CD4-positive, CD25-positive, alpha-beta regulatory T cell (primary cell): Measurements from ENCODE around the gene LSR. TPM values are rescaled to one million over a fixed set of nuclear protein-coding genes. Genes with fewer than 3 reads are reported as not detected.

Experiments
- ATAC-seq, 2 donors: fragments of 150-1000 bp; cut with Tn5 transposase; one replicate each; pipeline ENCODE4 v1.10.0; 2021; ENCODE audit warnings: low read depth in 2 of 2, moderate number of reproducible peaks in 2 of 2, moderate library complexity in 1 of 2
- DNase-seq, 3 donors: peaks; one replicate each; pipeline versions ENCODE4 v3.0.0 to v3.0.0-alpha.2; 2012 to 2022; ENCODE audit warnings: mixed read lengths in 1 of 3
- H3K27ac ChIP-seq: one replicate; pipeline ENCODE4 v1.7.0; 2013; ENCODE audit warnings: mild to moderate bottlenecking, low read length; ENCODE audit not compliant: insufficient read depth, poor library complexity, severe bottlenecking
- H3K27me3 ChIP-seq: one replicate; pipeline ENCODE4 v1.7.0; 2013; ENCODE audit warnings: low read length; ENCODE audit not compliant: control insufficient read depth, insufficient read depth
- H3K36me3 ChIP-seq: one replicate; pipeline ENCODE4 v1.7.0; 2013; ENCODE audit warnings: mild to moderate bottlenecking, low read length, moderate library complexity; ENCODE audit not compliant: control insufficient read depth, insufficient read depth
- H3K4me1 ChIP-seq: 2 replicates; pipeline ENCODE4 v1.7.0; 2013; ENCODE audit warnings: mild to moderate bottlenecking, low read length; ENCODE audit not compliant: insufficient read depth, control insufficient read depth, poor library complexity, severe bottlenecking
- H3K4me3 ChIP-seq: one replicate; pipeline ENCODE4 v1.7.0; 2013; ENCODE audit warnings: low read depth, mild to moderate bottlenecking, low read length, moderate library complexity
- H3K9me3 ChIP-seq, 2 experiments: 1 replicate in 1 of 2; 2 replicates in 1 of 2; pipeline ENCODE4 v1.7.0; 2013; ENCODE audit warnings: low read length in 2 of 2, mild to moderate bottlenecking in 1 of 2, moderate library complexity in 1 of 2; ENCODE audit not compliant: control insufficient read depth in 2 of 2
- H3K27ac Mint-ChIP-seq, 3 donors: one replicate each; pipeline ENCODE4 v1.8.0; 2020 to 2022; ENCODE audit warnings: mild to moderate bottlenecking in 3 of 3, mixed read lengths in 3 of 3, moderate library complexity in 2 of 3
- H3K27me3 Mint-ChIP-seq: one replicate; pipeline ENCODE4 v1.8.0; 2022; ENCODE audit warnings: mild to moderate bottlenecking, mixed read lengths
- H3K36me3 Mint-ChIP-seq: one replicate; pipeline ENCODE4 v1.8.0; 2020; ENCODE audit warnings: mixed read lengths
- H3K4me1 Mint-ChIP-seq, 4 donors: one replicate each; pipeline ENCODE4 v1.8.0; 2020 to 2022; ENCODE audit warnings: mixed read lengths in 4 of 4, mild to moderate bottlenecking in 1 of 4
- H3K4me3 Mint-ChIP-seq, 4 donors: one replicate each; pipeline ENCODE4 v1.8.0; 2020 to 2022; ENCODE audit warnings: mild to moderate bottlenecking in 4 of 4, mixed read lengths in 4 of 4, moderate library complexity in 3 of 4
- H3K9me3 Mint-ChIP-seq, 7 donors: one replicate each; pipeline ENCODE4 v1.8.0; 2020 to 2022; ENCODE audit warnings: mixed read lengths in 7 of 7, mild to moderate bottlenecking in 3 of 7, moderate library complexity in 2 of 7
- polyA plus RNA-seq, 4 donors: library from polyadenylated mRNA; unstranded; fragments of 300-500 nt; fragmentation: Illumina TruSeq; gene quantifications; one replicate each; pipeline ENCODE4 v1.2.3, GENCODE V29; 2021
- total RNA-seq: library from RNA; stranded (reverse); gene quantifications from one replicate; pipeline ENCODE4 v1.2.3, GENCODE V29; 2022

LSR gene
- total and polyA plus RNA-seq, 5 donors from 2014 or later: 28.1 to 66.1 (median 49.9) TPM

- ATAC-seq (no peak), DNase-seq (no peak)
- Histone ChIP-seq H3K27ac (no peak overlapping the region), H3K4me3 (no peak overlapping the region), H3K36me3 (no peaks in the 10 kb centered on the region), H3K4me1 (peaks cover 3% of the 10 kb centered on the region), H3K27me3 (no peaks in the 10 kb centered on the region), H3K9me3 (no peaks in the 10 kb centered on the region)
- H3K9me3 Mint-ChIP-seq: no peaks in the 10 kb centered on the region
- H3K4me3 Mint-ChIP-seq: peak overlapping the region in 1 of 4 donors; percentile 13
- no peaks in the 10 kb centered on the region for H3K27me3 Mint-ChIP-seq
- H3K36me3 Mint-ChIP-seq: no peaks in the 10 kb centered on the region
- peak overlapping the region in 1 of 3 donors; percentile 52 for H3K27ac Mint-ChIP-seq
- peaks cover 0 to 2% (median 1%) of the 10 kb centered on the region in 4 donors for H3K4me1 Mint-ChIP-seq
Measured at GRCh38 chr19:35290381-35291127, 41.8 kb downstream of the LSR start.

DNA sequence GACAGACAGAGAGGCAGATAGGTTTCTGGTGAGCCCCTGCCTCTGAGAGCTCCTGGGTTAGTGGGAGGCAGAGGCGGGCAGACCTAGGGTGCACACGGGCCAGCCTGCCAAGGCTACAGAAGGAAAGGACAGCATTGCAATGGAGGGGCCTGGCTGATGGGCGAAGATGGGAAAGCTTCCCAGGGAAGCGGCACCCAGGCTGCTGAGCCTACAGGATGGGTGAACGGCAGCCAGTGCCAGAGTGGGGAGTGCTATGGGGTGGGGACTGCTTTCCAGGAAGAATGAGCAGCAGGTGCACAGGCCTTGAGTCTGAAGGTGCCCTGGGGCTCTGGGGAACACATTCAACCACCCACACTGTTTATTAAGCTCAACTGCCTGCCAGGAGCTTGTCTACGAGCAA lies 42.5 kb downstream of the LSR start:
- DNase-seq (no peak), ATAC-seq (no peak)
- H3K4me1 ChIP-seq: peaks cover 10% of the 10 kb centered on the region
- Mint-ChIP-seq H3K4me3 (no peak overlapping the region), H3K27ac (peak overlapping the region in 1 of 3 donors; percentile 20), H3K27me3 (no peaks in the 10 kb centered on the region), H3K9me3 (no peaks in the 10 kb centered on the region), H3K36me3 (no peaks in the 10 kb centered on the region), H3K4me1 (peaks cover 0 to 8% (median 4%) of the 10 kb centered on the region in 4 donors)
- no peaks in the 10 kb centered on the region for H3K9me3 ChIP-seq
- H3K36me3 ChIP-seq: no peaks in the 10 kb centered on the region
- H3K4me3 ChIP-seq: no peak overlapping the region
- H3K27ac ChIP-seq: no peak overlapping the region
- H3K27me3 ChIP-seq: no peaks in the 10 kb centered on the region

DNA sequence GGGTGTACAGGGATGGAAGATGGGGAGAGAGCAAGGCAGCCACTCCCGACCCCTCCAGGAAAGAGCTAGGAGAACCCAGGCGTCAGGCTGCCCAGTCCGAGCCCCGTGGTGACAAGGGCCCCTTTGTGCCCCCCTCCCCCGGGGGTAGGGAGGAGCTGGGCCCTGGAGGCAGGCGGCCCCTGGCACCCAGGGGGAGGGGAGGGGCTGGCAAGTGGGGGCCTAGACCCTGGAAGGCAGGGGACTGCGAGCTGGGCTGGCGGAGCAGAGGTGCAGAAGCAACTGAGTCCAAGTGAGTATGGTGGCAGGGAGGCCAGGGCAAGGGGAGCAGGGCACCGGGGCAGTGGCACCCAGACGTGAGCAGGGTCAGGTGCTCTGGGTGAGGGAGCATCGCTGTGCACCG lies 43.1 kb downstream of the LSR start, which contains the start of gene MAG:
Gene MAG (plus strand): TSS at position 246 of the 400 bp plus-strand sequence. CDS start 3,248 bp downstream, outside the sequence.
- Histone ChIP-seq H3K9me3 (no peaks in the 10 kb centered on the region), H3K4me3 (no peak within 1 kb of the TSS), H3K36me3 (no peaks in the 10 kb centered on the region), H3K4me1 (peaks cover 11% of the 10 kb centered on the region), H3K27me3 (no peaks in the 10 kb centered on the region), H3K27ac (no peak within 1 kb of the TSS)
- DNase-seq (no peak), ATAC-seq (no peak)
- Mint-ChIP-seq H3K27me3 (no peaks in the 10 kb centered on the region), H3K4me3 (no peak within 1 kb of the TSS), H3K9me3 (no peaks in the 10 kb centered on the region), H3K4me1 (peaks cover 0 to 8% (median 4%) of the 10 kb centered on the region in 4 donors), H3K27ac (peak within 1 kb of the TSS in 1 of 3 donors; percentile 38), H3K36me3 (no peaks in the 10 kb centered on the region)

GRCh38 chr19:35292421-35293362 lies 43.9 kb downstream of the LSR start:
- H3K27me3 ChIP-seq: no peaks in the 10 kb centered on the region
- Mint-ChIP-seq H3K4me1 (peaks cover 0 to 8% (median 4%) of the 10 kb centered on the region in 4 donors), H3K27ac (peak overlapping the region in 1 of 3 donors; percentile 38), H3K9me3 (no peaks in the 10 kb centered on the region), H3K4me3 (no peak overlapping the region), H3K27me3 (no peaks in the 10 kb centered on the region), H3K36me3 (no peaks in the 10 kb centered on the region)
- no peak overlapping the region for H3K4me3 ChIP-seq
- no peaks in the 10 kb centered on the region for H3K36me3 ChIP-seq
- H3K4me1 ChIP-seq: peaks cover 11% of the 10 kb centered on the region
- DNase-seq (no peak), ATAC-seq (no peak)
- no peaks in the 10 kb centered on the region for H3K9me3 ChIP-seq
- no peak overlapping the region for H3K27ac ChIP-seq

DNA sequence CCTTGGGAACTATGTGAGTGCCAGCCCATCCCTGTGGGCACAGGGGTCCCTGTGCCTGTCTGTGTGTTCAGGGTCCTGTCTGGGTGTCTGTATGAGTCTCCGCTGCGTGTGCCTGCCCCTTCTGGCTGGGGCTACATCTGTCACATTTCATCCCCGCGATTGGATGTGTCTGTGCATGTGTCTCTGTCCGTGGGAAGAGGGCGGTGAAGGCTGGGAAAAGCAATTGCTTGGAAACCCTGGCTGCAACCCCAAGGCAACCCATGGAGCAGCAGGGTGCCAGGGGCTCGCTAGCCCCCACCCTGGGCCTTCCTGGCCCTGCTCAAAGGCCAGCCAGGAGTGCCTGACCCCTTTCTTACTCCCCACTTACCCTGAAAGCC lies 44.5 kb downstream of the LSR start:
- H3K27me3 ChIP-seq: no peaks in the 10 kb centered on the region
- H3K4me1 ChIP-seq: peaks cover 11% of the 10 kb centered on the region
- no peaks in the 10 kb centered on the region for H3K36me3 ChIP-seq
- Mint-ChIP-seq H3K4me1 (peaks cover 0 to 8% (median 4%) of the 10 kb centered on the region in 4 donors), H3K9me3 (no peaks in the 10 kb centered on the region), H3K27me3 (no peaks in the 10 kb centered on the region), H3K36me3 (no peaks in the 10 kb centered on the region), H3K4me3 (no peak overlapping the region), H3K27ac (no peak overlapping the region)
- no peak overlapping the region for H3K27ac ChIP-seq
- ATAC-seq (no peak), DNase-seq (no peak)
- H3K9me3 ChIP-seq: no peaks in the 10 kb centered on the region
- H3K4me3 ChIP-seq: no peak overlapping the region

- ATAC-seq: no peak
- Mint-ChIP-seq H3K4me1 (peaks cover 0 to 8% (median 4%) of the 10 kb centered on the region in 4 donors), H3K4me3 (no peak overlapping the region), H3K36me3 (no peaks in the 10 kb centered on the region), H3K27me3 (no peaks in the 10 kb centered on the region), H3K9me3 (no peaks in the 10 kb centered on the region), H3K27ac (no peak overlapping the region)
- Histone ChIP-seq H3K27ac (no peak overlapping the region), H3K36me3 (no peaks in the 10 kb centered on the region), H3K9me3 (no peaks in the 10 kb centered on the region), H3K4me3 (no peak overlapping the region), H3K4me1 (peaks cover 11% of the 10 kb centered on the region), H3K27me3 (no peaks in the 10 kb centered on the region)
- DNase-seq: no peak
Measured at GRCh38 chr19:35293808-35294207, 45.0 kb downstream of the LSR start.

- Histone ChIP-seq H3K4me3 (no peak overlapping the region), H3K9me3 (no peaks in the 10 kb centered on the region), H3K4me1 (peaks cover 11% of the 10 kb centered on the region), H3K27ac (no peak overlapping the region), H3K27me3 (no peaks in the 10 kb centered on the region), H3K36me3 (no peaks in the 10 kb centered on the region)
- H3K36me3 Mint-ChIP-seq: no peaks in the 10 kb centered on the region
- no peaks in the 10 kb centered on the region for H3K9me3 Mint-ChIP-seq
- no peak for ATAC-seq
- no peak overlapping the region for H3K27ac Mint-ChIP-seq
- no peak for DNase-seq
- no peak overlapping the region for H3K4me3 Mint-ChIP-seq
- H3K4me1 Mint-ChIP-seq: peaks cover 0 to 8% (median 4%) of the 10 kb centered on the region in 4 donors
- no peaks in the 10 kb centered on the region for H3K27me3 Mint-ChIP-seq
Measured at GRCh38 chr19:35294328-35294727, 45.5 kb downstream of the LSR start.
